ENCODE data around the gene MYRFL.

DNA sequence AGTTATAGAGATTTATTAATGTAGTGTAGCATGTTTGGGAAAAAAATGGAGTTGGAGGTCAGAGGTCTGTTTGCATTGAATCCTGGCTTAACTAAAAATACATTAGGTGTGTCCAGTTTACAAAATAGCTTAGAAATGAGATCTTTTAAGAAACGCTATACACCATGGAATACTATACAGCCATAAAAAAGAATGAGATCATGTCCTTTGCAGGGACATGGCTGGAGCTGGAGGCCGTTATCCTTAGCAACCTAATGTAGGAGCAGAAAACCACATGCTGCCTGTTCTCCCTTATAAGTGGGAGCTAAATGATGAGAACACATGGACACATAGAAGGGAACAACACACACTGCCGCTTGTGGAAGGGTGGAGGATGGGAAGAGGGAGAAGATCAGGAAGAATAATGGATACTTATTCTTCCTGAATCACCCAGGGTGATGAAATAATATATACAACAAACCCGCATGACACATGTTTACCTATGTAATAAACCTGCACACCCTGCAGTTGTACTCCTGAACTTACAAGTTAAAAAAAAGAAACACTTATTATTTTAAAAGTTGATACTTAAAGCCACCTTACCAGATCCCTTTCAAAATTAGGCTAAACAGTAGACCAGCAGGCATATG, 14.0 kb upstream of the MYRFL start:
- TF ChIP-seq, protein P1, sequence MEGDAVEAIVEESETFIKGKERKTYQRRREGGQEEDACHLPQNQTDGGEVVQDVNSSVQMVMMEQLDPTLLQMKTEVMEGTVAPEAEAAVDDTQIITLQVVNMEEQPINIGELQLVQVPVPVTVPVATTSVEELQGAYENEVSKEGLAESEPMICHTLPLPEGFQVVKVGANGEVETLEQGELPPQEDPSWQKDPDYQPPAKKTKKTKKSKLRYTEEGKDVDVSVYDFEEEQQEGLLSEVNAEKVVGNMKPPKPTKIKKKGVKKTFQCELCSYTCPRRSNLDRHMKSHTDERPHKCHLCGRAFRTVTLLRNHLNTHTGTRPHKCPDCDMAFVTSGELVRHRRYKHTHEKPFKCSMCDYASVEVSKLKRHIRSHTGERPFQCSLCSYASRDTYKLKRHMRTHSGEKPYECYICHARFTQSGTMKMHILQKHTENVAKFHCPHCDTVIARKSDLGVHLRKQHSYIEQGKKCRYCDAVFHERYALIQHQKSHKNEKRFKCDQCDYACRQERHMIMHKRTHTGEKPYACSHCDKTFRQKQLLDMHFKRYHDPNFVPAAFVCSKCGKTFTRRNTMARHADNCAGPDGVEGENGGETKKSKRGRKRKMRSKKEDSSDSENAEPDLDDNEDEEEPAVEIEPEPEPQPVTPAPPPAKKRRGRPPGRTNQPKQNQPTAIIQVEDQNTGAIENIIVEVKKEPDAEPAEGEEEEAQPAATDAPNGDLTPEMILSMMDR (conservative IDR thresholded peaks at IDR 0.05 in 1 of 2, IDR thresholded peaks at IDR 0.05 in 1 of 2; ENCODE audit: extremely low read depth in 1 of 2, insufficient read depth in 1 of 2, low read depth in 1 of 2, low read length in 2 of 2), result no peak
- TF ChIP-seq EZH2 (IDR thresholded peaks at IDR 0.05; ENCODE audit: borderline replicate concordance, low read length), result no peak
